Suprapubic skin (tissue), 3 donors: ENCODE data around the gene SPRED2.

ENCODE experiments used
- CTCF ChIP-seq, 2 donors: fragments of 200-600 bp in 1 of 2; fragments of 450-650 bp in 1 of 2; sonication (generic) in 1 of 2; IDR thresholded peaks; one replicate each; pipeline ENCODE4 v1.5.1; 2016 to 2019; ENCODE audit warnings: antibody characterized with exemption in 2 of 2, mild to moderate bottlenecking in 1 of 2, moderate library complexity in 1 of 2
- POLR2A ChIP-seq, 2 donors: fragments of 450-650 bp; IDR thresholded peaks; one replicate each; pipeline ENCODE4 v1.6.1; 2017; ENCODE audit warnings: antibody characterized with exemption in 2 of 2, mild to moderate bottlenecking in 2 of 2, moderate library complexity in 2 of 2

- no peak for TF ChIP-seq CTCF (IDR thresholded peaks at IDR 0.05)
- TF ChIP-seq POLR2A (IDR thresholded peaks at IDR 0.05), result no peak
Observed at GRCh38 chr2:65407240-65407639, 25.2 kb downstream of the SPRED2 start.
